Stimulated activated naive CD4-positive, alpha-beta T cell (primary cell): ENCODE data around the gene CRPPA.
A peak's percentile ranks its signal among the peaks of the same experiment; 100 is the strongest.

Experiments used
- DNase-seq, 6 experiments: peaks; one replicate each; lab custom pipeline; 2025; lab: John Stamatoyannopoulos, UW

Gene CRPPA

DNA sequence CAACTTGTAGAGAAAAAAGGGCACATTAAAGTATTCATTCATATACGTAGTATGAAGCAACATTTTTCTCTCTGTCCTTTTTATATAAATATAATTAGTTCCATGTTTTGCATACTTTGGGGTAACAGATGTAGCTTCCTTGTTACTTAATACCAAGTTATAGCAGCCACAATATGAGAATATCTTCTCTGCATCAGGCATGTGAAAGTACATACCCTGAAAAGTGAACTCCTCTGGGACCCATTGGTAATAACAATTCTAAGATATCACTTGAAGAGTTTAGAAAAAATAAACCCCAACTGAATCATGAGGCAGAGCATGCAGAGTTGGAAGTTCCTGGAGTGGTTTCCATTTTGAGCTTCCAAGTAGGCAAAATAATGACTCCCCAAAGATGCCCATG, 2.4 kb upstream of the CRPPA start:
- no peak for DNase-seq

DNA sequence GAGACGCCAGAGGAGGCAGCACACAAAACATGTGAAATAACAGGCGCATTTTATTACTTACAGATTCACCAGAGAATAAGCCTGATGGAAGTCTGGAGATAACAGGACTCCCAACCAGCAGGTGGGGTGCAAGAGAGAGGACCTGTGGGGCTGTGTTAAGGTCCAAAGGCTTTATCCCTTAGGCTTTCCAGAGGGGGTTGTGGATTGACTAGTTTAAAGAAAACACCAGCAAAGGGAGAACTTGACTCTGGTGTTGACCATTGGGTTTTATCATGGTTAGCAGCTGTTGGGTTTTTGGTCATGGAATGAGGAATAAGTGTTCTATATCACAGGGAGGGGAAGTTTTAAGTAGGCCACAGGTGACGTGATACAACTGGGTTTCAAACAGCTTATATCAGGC, 1.6 kb upstream of the CRPPA start:
- no peak for DNase-seq

DNA sequence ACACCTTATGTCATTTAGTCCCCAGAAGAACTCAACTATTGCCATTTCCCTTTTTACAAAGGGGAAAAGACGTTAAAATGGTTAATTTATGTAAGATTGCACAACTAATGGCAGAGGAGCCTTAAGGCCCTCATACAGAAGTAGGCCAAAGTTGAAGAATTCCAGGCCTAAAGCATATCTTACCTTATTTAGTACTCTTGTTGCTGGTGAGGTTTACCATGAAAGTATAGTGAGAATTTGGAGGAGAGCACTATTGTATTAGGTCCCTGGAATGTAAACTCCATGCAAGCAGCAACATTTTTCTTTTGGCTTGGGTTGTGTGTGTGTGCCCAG, 731 bp upstream of the CRPPA start:
- no peak for DNase-seq

DNA sequence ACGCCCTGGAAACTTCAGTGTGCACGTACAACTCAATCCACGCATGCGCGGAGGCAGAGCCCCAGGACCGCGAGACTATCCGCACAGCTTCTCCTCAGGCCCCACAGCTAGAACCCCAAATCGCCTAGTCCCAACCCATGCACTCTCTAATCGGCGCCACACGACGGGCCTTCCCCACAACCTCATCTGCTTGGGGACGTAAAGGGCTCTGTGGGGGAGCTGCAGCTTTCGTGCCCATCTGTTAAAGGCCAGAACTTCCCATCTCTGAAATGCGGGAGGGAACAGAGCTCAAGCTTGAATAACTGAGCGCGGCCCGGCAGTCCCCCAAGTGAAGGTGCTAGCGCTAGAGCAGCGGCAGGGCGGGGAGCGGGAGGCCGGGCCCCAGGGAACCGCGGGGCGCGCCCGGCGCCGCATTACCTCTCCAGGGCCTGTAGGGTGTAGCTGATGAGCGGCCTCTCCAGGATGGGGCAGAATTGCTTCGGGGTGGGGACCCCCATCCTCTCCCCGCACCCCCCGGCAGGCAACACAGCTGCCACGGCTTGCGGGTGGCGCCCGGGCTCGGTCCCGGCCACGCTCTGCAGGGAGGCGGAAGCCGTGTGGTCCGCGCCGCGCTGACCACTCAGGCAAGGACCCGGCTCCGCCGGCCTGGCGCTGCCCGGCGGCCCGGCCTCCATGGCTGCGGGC, 547 bp downstream of the CRPPA start:
- DNase-seq: peak; percentile 76 to 97 (median 84)

DNA sequence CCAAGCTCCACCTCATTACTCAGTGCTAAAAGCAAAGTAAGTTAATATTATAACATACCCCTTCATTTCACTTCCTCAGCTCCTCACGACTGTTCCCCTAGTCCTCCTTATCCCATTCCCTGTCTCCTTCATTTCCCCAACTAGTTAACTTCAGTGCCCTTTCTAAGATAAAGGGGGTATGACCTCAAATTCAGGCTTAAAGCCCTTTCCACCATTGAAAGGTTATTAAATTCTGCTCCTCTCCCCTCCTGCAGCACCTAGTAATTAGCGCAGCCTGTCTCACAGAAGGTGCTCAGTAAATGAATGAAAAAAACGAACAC, 1.0 kb downstream of the CRPPA start:
- DNase-seq: no peak

DNA sequence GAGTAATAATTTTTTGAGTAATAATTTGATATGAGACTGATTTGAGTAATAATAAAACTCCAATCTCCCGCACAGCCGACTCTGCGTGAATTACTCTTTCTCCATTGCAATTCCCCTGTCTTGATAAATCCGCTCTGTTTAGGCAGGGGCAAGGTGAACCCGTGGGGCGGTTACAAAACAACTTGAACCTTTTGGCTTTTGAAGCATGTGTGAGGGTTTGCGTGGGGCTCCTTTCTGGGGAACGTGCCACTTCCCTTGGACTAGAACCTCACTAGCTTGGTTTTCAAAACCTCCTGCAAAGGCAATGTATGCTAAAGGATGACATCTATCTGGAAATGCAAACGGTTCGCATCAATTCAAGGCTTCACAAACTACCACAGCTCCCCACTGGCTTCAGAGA, 1.5 kb downstream of the CRPPA start:
- DNase-seq: no peak

DNA sequence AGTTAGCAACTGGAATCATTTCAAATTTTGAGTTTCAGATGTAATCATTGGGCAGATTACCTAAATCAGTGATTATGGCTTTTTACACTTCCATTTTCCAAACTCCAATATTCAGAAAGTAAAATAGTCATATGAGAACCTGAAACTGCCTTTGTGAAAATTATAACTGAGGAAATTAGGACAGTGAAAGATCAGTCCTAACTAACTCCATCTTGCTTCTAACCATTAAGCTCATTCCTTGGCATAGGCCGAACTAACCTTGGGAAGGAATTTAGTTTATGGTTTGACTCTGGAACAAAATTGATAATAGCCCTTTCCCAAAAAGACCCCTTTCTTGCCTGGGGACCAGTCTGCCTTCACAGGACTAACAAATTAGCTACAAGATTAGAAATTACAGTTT, 2.2 kb downstream of the CRPPA start:
- DNase-seq: no peak

DNA sequence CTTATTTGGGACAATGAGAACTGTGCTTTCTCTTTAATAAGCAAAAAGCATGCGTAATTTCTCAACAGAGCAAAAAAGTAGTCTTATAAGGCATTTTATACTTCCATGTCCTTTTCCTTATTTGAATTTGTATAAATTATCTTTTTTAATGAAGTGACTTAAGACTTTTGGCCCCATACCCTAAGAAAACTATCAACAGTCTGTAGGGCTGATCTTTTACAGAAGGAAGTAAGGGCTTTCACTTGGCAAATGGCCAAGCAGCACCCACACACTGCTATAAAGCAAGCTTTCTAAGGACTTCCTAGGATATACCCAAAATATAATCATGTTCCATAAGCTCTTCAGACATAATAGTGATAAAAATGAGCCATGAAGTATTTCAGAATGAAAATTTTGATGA, 3.4 kb downstream of the CRPPA start:
- DNase-seq: no peak

DNA sequence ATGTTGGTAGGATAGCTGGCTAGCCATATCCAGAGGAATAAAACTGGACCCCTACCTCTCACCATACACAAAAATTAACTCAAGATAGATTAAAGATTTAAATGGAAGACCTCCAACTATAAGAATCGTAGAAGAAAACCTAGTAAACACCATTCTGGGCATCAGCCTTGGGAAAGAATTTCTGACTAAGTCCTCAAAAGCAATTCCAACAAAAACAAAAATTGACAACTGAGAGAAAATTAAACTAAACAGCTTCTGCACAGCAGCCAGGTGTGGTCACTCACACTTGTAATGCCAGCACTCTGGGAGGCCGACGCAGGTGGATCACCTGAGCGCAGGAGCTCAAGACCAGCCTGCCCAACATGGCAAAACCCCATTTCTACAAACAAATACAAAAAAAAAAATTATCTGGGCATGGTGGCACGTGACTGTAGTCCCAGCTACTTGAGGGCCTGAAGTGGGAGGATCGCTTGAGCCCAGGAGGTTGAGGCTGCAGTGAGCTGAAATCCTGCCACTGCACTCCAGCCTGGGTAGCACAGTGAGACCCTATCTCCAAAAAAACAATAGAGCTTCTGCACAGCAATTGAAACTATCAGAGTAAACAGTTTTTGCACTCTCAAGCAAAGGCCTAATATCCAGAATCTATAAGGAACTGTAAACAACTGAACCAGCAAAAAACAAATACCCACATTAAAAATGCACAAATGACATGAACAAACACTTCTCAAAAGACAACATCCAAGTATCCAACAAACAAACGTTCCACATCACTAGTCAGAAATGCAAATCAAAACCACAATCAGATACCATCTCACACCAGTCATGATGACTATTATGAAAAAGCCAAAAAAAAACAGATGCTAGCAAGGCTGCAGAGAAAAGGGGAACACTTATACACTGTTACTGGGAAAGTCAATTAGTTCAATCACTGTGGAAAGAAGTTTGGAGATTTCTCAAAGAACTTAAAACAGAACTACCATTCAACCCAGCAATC, 4.8 kb downstream of the CRPPA start:
- no peak for DNase-seq

DNA sequence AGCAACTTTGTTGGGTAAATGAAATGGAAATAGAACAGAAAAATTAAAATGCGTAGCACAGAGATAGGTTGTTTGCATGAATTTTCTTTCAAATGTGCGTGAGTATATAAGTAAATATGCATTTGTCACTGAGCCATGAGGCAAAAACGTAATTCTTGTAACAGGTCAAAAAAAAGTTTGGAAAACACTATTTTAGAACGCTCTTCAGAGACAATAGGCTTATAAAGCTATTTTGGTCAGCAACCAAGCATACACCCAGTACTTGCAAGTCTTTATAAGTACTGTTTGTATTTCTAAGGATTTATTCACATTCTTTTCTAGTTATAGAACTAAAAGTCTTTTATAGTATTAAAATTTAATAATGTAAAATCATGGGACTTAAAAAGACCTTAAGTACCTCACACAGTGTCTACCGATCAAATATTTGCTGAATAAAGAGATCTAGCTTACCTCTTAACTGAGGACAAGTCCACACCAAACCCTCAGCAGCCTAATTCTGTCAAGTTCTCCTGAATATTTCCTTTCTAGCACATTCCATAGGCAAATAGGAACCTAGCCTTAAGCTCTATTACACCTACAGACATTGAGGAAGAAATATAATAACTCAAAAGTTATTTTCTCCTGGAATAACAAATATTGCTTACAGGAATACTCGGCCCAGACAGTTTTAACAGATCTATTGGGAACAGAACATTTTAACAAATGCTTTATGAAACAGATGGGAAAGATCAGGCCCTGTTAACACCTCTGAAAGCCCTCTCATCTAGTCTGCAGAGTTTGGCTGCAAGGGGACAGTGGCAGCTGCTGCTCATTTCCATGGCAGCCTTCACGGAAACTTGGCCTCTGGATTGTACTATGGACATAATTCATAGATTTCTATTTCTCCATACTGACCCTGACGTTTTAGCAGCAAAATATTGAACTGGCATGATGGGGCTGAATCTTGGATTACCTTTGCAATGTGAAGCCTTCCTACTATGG, 8.8 kb downstream of the CRPPA start:
- DNase-seq: no peak

DNA sequence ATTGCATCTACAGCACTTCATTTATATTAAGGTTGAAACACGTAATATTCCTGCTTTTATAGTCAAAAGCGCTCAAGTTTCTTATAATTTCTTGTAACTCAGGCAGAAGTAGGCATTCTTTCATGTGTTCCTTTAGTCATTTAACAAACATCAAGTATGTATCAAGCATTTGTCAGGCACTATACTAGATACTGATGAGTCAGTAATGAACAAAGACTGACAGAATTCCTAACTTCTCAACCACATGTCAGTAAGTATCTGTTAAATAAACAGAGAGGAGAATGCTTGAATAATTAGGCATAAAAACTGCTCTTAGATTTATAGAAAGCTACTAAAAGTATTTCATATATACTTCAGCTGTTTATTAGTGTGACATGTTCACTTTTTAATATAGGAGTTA, 9.9 kb downstream of the CRPPA start:
- no peak for DNase-seq

DNA sequence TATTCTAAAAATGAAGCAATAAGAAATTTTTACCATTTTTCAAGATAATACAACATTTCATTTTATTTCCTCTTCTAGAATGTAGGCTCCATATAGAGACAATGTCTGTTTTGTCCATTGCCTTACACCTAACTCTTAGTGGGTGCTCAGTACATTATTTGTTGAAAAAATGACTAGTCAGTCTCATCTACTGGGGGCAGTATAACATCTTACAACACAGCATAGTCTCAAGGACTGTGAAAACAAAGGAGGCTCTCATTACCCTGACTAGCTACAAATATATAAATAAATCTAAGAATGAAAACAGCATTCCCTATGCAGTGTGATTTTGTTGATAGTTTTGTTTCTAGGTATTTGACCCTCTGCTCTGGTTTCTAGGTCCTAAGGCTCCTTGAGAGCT, 11.6 kb downstream of the CRPPA start:
- no peak for DNase-seq

DNA sequence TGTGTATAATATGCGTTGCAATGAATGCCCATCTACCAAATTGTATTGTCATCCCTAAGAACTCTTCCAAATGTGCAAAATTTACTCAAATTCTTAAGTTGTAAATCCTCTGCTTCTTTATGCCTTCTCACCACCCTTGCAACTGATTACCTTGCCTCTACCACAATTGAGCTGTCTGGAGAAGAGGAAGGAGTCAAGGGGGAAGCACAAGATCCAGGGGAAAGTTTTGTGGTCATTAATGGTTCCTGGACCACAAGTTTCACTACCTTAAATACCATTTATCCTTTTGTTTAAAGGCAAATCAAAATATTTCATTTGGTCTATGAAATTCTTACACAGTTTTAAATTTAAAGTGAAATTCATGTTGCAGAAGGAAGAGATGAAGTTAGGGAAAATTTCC, 16.7 kb downstream of the CRPPA start:
- no peak for DNase-seq

DNA sequence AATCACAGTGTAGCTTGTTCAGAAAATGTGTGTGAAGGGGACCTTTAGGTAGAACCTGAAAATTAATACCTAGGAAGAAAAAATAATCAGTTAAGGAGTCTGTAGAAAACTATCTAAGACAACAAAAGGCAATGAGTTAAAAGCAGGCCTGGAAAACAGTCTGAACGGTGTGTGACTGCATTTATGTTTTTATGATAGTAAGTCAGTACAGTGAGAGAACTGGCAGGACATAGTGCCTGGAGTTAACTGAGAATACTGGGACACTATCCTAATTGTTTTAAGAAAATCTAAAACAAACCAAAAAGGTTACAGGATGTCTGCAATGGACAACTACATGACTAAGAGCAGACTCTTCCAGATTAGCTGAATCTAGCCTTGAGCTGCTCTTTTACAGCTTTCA, 17.9 kb downstream of the CRPPA start:
- no peak for DNase-seq

DNA sequence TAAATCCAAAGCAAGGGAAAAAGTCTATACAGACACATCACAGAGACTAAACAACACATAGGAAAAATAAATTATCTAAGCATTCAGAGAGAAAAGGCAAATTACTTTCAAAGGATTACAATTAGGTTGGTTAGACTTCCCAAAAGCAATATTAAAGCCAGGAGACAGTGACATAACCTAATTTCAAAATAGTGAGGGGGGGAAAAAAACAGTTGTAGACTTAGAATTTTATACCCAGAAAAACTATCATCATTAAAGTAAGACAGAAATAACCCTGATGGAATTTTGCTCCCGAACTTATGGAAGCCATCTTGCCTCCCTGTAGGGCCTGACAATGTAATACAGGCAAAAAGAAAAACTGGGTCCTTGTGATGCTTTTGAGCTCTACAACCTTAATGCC, 18.4 kb downstream of the CRPPA start:
- DNase-seq: no peak

DNA sequence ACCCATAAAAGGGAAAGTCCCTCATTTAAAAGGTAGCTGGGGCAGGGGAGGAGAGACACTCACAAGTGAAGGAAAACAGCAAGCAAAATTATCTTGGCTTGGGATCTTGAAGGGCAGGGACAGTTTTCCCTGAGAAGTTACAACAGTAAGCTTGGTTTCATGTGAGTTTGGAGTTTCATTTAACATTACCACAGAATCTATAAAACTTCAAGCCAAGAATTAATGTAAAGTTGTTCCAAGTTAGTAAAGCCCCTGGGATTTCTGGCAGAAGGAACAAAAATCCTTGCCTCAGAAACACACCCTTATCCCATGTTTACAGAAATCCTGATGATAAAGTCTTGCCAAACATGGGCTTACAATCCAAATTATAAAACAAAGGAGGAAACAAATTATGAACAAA, 19.2 kb downstream of the CRPPA start:
- DNase-seq: no peak

DNA sequence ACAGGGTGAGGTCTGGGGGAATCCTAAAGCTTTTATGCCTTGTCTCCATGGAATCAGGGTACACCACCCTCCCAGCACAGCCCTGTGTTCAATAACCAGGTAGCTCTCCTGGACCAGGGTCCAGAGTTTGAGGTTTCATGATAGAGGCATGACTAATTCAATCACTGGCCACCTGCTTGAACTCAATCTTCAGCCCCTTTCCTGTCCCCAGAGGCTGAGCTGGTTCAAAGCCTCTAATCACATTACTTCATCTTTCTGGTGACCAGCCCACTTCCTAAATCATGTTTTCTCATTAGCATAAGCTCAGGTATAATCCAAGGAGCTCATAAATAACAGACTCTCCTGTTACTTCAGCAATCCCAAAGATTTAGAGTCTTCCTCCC, 20.5 kb downstream of the CRPPA start:
- DNase-seq: no peak

DNA sequence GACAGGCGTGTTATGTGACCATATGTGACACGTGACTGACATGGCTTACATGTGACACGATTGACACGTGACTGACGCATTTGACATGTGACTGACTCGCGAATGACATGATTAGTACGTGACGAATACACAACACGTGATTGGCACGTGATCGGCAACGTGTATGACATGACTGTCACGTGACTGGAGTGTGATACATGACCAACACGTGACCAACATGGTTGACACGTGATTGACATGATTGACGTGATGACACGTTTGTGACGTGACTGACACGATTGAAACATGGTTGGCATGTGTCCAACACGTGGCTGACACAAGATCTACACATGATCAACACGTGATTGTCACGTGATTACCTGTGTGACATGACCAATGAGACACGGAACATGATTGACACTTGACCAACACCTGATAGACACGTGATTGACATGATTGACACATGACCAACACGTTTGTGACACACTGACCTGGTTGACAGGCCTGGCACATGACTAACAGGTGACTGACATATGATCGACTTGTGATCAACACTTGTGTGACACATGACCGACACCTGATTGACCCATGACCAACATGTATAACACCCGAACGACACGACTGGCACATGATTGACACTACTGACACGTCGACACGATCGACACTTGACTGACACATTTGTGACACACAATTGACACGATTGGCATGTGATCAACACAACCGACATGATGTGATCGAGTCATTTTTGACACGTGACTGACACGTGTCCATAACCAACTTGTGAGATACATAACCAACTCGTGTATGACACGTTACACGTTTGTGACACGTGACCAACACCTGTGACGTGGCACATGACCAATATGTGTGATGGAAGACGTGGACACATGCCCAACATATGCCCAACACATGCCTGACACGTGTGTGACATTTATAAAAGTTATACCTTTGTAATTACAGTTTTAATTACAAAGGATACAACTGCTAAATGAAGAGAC, 21.1 kb downstream of the CRPPA start:
- DNase-seq: no peak

DNA sequence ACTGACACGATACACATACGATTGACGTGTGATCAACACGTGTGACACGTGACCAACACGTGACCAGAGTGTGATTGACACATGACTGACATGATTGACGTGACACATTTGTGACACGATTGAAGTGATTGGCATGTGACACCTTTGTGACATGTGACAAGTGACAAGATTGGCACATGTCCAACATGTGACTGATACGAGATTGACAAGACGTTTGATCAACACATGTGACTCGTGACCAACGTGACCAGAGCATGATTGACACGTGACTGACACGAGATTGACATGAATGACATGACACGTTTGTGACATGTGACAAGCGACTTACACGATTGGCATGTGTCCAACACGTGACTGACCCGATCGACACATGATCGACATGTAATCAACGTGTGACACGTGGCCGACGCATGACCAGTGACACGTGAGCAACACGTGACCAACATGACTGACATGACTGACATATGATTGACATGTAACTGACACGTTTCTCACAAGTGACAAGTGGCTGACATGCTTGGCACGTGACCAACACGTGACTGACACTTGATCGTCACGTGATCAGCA, 22.0 kb downstream of the CRPPA start:
- no peak for DNase-seq

DNA sequence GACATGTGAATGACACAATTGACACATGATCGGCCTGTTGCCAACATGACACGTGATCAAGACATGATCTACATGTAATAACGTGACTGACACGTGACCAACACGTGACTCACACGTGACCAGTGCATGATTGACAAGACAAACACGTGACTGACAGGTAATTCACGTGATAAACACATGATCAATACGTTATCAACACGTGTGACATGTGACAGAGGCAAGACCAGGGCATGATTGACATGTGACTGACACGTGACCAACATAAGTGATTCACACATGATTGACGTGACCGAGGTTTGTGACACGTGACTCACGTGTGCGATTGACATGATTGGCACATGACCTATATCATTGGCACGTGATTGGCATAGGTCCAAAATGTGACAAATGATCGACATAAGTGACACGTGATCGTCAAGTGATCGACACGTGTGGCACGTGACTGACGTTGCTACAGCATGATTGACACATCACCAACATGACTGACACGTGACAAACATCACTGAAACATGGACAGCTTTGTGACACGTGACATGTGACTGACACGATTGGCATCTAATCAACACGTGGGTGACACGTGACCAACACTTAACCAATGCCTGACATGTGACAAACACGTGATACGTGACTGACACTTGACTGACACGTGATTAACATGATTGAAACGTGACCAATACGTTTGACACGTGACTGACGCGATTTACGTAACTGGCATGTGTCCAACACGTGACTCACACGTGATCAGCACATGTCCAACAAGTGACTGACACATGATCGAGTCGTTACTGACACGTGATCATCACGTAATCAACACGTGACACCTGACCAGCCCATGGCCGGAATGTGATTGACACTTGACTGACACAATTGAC, 23.0 kb downstream of the CRPPA start:
- DNase-seq: peak in 3 of 6 experiments; percentile 37 to 78 (median 60)
